Neural progenitor cell (in vitro differentiated cells): ENCODE data around the gene KIF1B. TPM values are rescaled to one million over a fixed set of nuclear protein-coding genes. Genes with fewer than 3 reads are reported as not detected.

Experiments used
- DNase-seq: peaks from one replicate; pipeline ENCODE4 v3.0.0-alpha.2; 2016; ENCODE audit warnings: low spot score
- H2AFZ ChIP-seq: fragments of 200-600 bp; sonication (generic); replicated peaks from 2 replicates; pipeline ENCODE4 v1.6.1; 2016; ENCODE audit warnings: antibody characterized with exemption
- H3F3A ChIP-seq: fragments of 200-600 bp; sonication (generic); 2 replicates; pipeline ENCODE4 v1.6.1; 2016; ENCODE audit warnings: antibody characterized with exemption, low read depth
- H3K27ac ChIP-seq: fragments of 200-600 bp; sonication (generic); 2 replicates; pipeline ENCODE4 v1.5.1; 2016; ENCODE audit warnings: mild to moderate bottlenecking
- H3K27me3 ChIP-seq: fragments of 200-600 bp; sonication (generic); 2 replicates; pipeline ENCODE4 v1.6.1; 2016; ENCODE audit warnings: mild to moderate bottlenecking, moderate library complexity
- H3K36me3 ChIP-seq: fragments of 200-600 bp; sonication (generic); 2 replicates; pipeline ENCODE4 v1.5.1; 2016
- H3K4me1 ChIP-seq: fragments of 200-600 bp; sonication (generic); 2 replicates; pipeline ENCODE4 v1.6.1; 2016; ENCODE audit warnings: mixed run types
- H3K4me2 ChIP-seq: fragments of 200-600 bp; sonication (generic); 2 replicates; pipeline ENCODE4 v1.6.1; 2016
- H3K4me3 ChIP-seq: fragments of 200-600 bp; sonication (generic); 2 replicates; pipeline ENCODE4 v1.5.1; 2016
- H3K79me2 ChIP-seq: fragments of 200-600 bp; sonication (generic); 2 replicates; pipeline ENCODE4 v1.6.1; 2016; ENCODE audit warnings: low read depth
- H3K9ac ChIP-seq: fragments of 200-600 bp; sonication (generic); 2 replicates; pipeline ENCODE4 v1.6.1; 2016
- H3K9me3 ChIP-seq: fragments of 200-600 bp; sonication (generic); 2 replicates; pipeline ENCODE4 v1.5.1; 2016; ENCODE audit warnings: low read depth
- H4K20me1 ChIP-seq: fragments of 200-600 bp; sonication (generic); 2 replicates; pipeline ENCODE4 v1.6.1; 2016; ENCODE audit warnings: low read depth
- H3K27ac Mint-ChIP-seq: 3 replicates; pipeline ENCODE4 v1.8.0; 2021; ENCODE audit warnings: mixed read lengths
- H3K27me3 Mint-ChIP-seq: 2 replicates; pipeline ENCODE4 v1.8.0; 2022; ENCODE audit warnings: low read depth, mild to moderate bottlenecking, inconsistent platforms, moderate library complexity, mixed read lengths; ENCODE audit not compliant: insufficient read depth
- H3K36me3 Mint-ChIP-seq: 3 replicates; pipeline ENCODE4 v1.8.0; 2021; ENCODE audit warnings: mixed read lengths
- H3K4me1 Mint-ChIP-seq: 3 replicates; pipeline ENCODE4 v1.8.0; 2021; ENCODE audit warnings: mixed read lengths
- H3K4me3 Mint-ChIP-seq: 3 replicates; pipeline ENCODE4 v1.8.0; 2021; ENCODE audit warnings: mild to moderate bottlenecking, moderate library complexity, mixed read lengths
- H3K9me3 Mint-ChIP-seq: 3 replicates; pipeline ENCODE4 v1.8.0; 2020; ENCODE audit warnings: mixed read lengths
- EZH2 ChIP-seq: fragments of 200-600 bp; sonication (generic); IDR thresholded peaks from 2 replicates; pipeline ENCODE4 v1.6.1; 2017; ENCODE audit warnings: antibody characterized with exemption, mild to moderate bottlenecking, moderate library complexity
- EZH2phosphoT487 ChIP-seq: fragments of 200-600 bp; sonication (generic); IDR thresholded peaks from 2 replicates; pipeline ENCODE4 v1.6.1; 2017; ENCODE audit warnings: antibody characterized with exemption
- total RNA-seq: library from RNA; depleted of rRNA; stranded (reverse); fragments of >200 nt; gene quantifications from 2 replicates; pipeline ENCODE4 v1.2.3, GENCODE V29; 2015; ENCODE audit warnings: low replicate concordance
- TF ChIP-seq, protein P1 (sequence below): fragments of 200-600 bp; sonication (generic); IDR thresholded peaks from 2 replicates; pipeline ENCODE4 v1.5.1; 2017; ENCODE audit warnings: antibody characterized with exemption, mild to moderate bottlenecking

Gene KIF1B
- total RNA-seq, 1 donor from 2014 or later = 52.0 TPM

GRCh38 chr1:10211805-10212410 is 1.5 kb downstream of the KIF1B start:
- Histone ChIP-seq H3K79me2 (peaks cover 62% of the 10 kb centered on the region), H3K4me2 (peak overlapping the region; percentile 86), H3K9me3 (no peaks in the 10 kb centered on the region), H3K27me3 (peaks cover 8% of the 10 kb centered on the region), H3F3A (peaks cover 30% of the 10 kb centered on the region), H3K4me1 (peaks cover 34% of the 10 kb centered on the region), H2AFZ (no peak overlapping the region), H4K20me1 (peaks cover 58% of the 10 kb centered on the region), H3K9ac (peak overlapping the region; percentile 71), H3K4me3 (peak overlapping the region; percentile 78), H3K36me3 (no peaks in the 10 kb centered on the region), H3K27ac (no peak overlapping the region)
- DNase-seq = no peak
- no peaks in the 10 kb centered on the region for H3K9me3 Mint-ChIP-seq
- H3K36me3 Mint-ChIP-seq = peaks cover 1% of the 10 kb centered on the region
- TF ChIP-seq, protein P1, sequence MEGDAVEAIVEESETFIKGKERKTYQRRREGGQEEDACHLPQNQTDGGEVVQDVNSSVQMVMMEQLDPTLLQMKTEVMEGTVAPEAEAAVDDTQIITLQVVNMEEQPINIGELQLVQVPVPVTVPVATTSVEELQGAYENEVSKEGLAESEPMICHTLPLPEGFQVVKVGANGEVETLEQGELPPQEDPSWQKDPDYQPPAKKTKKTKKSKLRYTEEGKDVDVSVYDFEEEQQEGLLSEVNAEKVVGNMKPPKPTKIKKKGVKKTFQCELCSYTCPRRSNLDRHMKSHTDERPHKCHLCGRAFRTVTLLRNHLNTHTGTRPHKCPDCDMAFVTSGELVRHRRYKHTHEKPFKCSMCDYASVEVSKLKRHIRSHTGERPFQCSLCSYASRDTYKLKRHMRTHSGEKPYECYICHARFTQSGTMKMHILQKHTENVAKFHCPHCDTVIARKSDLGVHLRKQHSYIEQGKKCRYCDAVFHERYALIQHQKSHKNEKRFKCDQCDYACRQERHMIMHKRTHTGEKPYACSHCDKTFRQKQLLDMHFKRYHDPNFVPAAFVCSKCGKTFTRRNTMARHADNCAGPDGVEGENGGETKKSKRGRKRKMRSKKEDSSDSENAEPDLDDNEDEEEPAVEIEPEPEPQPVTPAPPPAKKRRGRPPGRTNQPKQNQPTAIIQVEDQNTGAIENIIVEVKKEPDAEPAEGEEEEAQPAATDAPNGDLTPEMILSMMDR = no peak
- no peak for TF ChIP-seq EZH2
- no peak for TF ChIP-seq EZH2phosphoT487
- peaks cover 51% of the 10 kb centered on the region for H3K4me1 Mint-ChIP-seq
- peaks cover 5% of the 10 kb centered on the region for H3K27me3 Mint-ChIP-seq
- peak overlapping the region; percentile 99 for H3K4me3 Mint-ChIP-seq
- H3K27ac Mint-ChIP-seq = peak overlapping the region; percentile 99

GRCh38 chr1:10212476-10212875 is 2.1 kb downstream of the KIF1B start:
- H3F3A ChIP-seq = peaks cover 30% of the 10 kb centered on the region
- no peak overlapping the region for H3K27ac ChIP-seq
- H3K9ac ChIP-seq = no peak overlapping the region
- H3K27ac Mint-ChIP-seq = no peak overlapping the region
- peaks cover 63% of the 10 kb centered on the region for H4K20me1 ChIP-seq
- peaks cover 34% of the 10 kb centered on the region for H3K4me1 ChIP-seq
- H3K4me3 ChIP-seq = peak overlapping the region; percentile 78
- peaks cover 1% of the 10 kb centered on the region for H3K36me3 Mint-ChIP-seq
- peaks cover 68% of the 10 kb centered on the region for H3K79me2 ChIP-seq
- H3K4me1 Mint-ChIP-seq = peaks cover 52% of the 10 kb centered on the region
- H3K9me3 Mint-ChIP-seq = no peaks in the 10 kb centered on the region
- no peaks in the 10 kb centered on the region for H3K9me3 ChIP-seq
- H3K4me3 Mint-ChIP-seq = peak overlapping the region; percentile 99
- no peaks in the 10 kb centered on the region for H3K36me3 ChIP-seq
- peak overlapping the region; percentile 86 for H3K4me2 ChIP-seq
- no peak for DNase-seq
- TF ChIP-seq, protein P1 = no peak
- TF ChIP-seq EZH2 = no peak
- H2AFZ ChIP-seq = no peak overlapping the region
- H3K27me3 ChIP-seq = peaks cover 8% of the 10 kb centered on the region
- H3K27me3 Mint-ChIP-seq = peaks cover 5% of the 10 kb centered on the region

DNA sequence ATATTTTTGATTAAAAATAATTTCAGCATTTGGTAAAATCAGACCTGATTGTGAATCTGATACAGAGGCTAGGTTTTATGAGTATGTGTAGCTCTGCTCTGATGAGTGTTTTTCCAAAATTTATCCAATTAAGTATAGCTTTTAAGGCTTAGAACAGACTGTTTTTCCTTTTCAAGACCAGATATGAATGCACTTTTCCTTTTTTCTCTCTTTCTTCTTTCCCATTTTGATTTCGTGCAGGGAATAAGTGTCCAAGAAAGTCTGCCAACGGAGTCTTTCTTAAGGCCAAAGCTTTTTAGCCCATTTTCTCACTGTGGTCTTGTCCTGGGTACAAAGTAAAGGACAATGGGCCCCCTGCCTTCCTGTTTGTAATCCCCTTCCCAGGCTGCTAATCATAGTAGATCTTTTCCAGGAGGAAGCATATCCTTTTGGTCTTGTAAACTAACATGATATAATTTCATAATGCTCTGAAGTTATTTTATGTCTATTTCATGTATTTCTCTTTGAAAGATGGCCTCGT is 2.9 kb downstream of the KIF1B start:
- peak; percentile 75 for DNase-seq
- H3K4me1 ChIP-seq = peaks cover 34% of the 10 kb centered on the region
- peaks cover 5% of the 10 kb centered on the region for H3K27me3 Mint-ChIP-seq
- peaks cover 76% of the 10 kb centered on the region for H3K79me2 ChIP-seq
- H3K9ac ChIP-seq = no peak overlapping the region
- H3K4me2 ChIP-seq = peak overlapping the region; percentile 86
- H3K27ac Mint-ChIP-seq = peak overlapping the region; percentile 48
- no peak overlapping the region for H3K27ac ChIP-seq
- peak overlapping the region; percentile 30 for H3K4me3 ChIP-seq
- peak overlapping the region; percentile 77 for H3K4me3 Mint-ChIP-seq
- peaks cover 60% of the 10 kb centered on the region for H3K4me1 Mint-ChIP-seq
- H3K9me3 Mint-ChIP-seq = no peaks in the 10 kb centered on the region
- no peaks in the 10 kb centered on the region for H3K36me3 ChIP-seq
- TF ChIP-seq EZH2 = no peak
- TF ChIP-seq, protein P1 = no peak
- no peak for TF ChIP-seq EZH2phosphoT487
- peaks cover 1% of the 10 kb centered on the region for H3K36me3 Mint-ChIP-seq
- H3F3A ChIP-seq = peaks cover 30% of the 10 kb centered on the region
- H2AFZ ChIP-seq = no peak overlapping the region
- H4K20me1 ChIP-seq = peaks cover 71% of the 10 kb centered on the region
- H3K27me3 ChIP-seq = peaks cover 8% of the 10 kb centered on the region
- H3K9me3 ChIP-seq = no peaks in the 10 kb centered on the region
